ENCODE results near the gene PSTPIP2. TPM values are rescaled to one million over a fixed set of nuclear protein-coding genes. Genes with fewer than 3 reads are reported as not detected.
"Not testable (repeated sequence)": the region's sequence is repeated elsewhere in the genome, so short reads cannot be mapped to it uniquely, and the experiment has no call there.

Gene PSTPIP2
- total RNA-seq, 1 donor: 21.2 TPM

DNA sequence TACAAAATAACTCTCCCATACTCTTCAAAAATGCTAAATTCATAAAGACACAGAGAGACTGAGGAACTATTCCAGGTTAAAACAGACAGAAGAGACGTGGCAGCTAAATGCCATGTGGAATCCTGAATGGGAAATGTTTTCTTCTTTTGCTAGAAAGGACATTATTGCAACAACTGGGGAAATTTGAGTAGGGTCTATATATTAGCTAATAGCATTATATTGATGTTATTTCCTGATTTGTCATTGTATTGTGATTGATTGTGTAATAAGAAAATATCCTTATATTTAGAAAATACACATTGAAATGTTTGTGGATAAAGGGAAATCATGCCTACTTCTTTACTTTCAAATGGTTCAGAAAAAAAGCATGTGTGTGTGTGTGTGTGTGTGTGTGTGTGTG, 23.4 kb downstream of the PSTPIP2 start:
- TF ChIP-seq, protein P1, sequence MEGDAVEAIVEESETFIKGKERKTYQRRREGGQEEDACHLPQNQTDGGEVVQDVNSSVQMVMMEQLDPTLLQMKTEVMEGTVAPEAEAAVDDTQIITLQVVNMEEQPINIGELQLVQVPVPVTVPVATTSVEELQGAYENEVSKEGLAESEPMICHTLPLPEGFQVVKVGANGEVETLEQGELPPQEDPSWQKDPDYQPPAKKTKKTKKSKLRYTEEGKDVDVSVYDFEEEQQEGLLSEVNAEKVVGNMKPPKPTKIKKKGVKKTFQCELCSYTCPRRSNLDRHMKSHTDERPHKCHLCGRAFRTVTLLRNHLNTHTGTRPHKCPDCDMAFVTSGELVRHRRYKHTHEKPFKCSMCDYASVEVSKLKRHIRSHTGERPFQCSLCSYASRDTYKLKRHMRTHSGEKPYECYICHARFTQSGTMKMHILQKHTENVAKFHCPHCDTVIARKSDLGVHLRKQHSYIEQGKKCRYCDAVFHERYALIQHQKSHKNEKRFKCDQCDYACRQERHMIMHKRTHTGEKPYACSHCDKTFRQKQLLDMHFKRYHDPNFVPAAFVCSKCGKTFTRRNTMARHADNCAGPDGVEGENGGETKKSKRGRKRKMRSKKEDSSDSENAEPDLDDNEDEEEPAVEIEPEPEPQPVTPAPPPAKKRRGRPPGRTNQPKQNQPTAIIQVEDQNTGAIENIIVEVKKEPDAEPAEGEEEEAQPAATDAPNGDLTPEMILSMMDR (IDR thresholded peaks at IDR 0.05; ENCODE audit: insufficient read depth, low read depth, low read length): no peak
- no peak overlapping the region for H3K4me3 ChIP-seq (ENCODE audit: low read depth, low read length)
- no peak for DNase-seq (ENCODE audit: low read depth)

DNA sequence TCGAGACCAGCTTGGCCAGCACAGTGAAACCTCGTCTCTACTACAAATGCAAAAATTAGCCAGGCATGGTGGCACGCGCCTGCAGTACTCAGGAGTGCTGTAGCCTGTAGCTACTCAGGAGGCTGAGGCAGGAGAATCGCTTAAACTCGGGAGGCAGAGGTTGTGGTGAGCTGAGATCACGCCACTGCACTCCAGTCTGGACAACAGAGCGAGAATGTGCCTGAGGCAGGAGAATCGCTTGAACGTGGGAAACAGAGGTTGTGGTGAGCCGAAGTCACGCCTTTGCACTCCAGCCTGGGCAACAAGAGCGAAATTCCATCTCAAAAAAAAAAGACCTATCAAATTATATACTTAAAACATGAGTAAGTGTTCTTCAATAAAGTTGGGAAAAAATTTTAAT, 24.7 kb downstream of the PSTPIP2 start:
- DNase-seq (ENCODE audit: low read depth): not testable (repeated sequence)

DNA sequence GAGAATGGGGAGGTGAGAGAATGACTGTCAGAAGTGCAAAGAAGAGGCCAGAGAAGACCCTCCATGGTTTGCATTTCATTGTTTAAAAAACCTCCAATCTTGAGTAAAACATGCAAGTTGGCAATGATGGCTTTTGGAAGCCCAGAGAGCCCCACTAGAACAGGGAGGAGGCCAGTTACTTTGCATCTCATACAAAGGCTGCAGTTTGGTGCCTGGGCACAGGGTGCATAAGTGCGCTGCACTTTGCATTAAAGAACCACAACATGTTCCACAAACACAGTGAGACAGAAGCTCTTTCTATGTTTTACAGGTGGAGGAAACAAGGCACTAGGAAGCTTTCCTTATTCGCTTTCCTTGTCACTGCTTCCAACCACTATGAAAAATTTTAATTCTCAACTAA, 25.4 kb downstream of the PSTPIP2 start:
- no peak for DNase-seq (ENCODE audit: low read depth)
- H3K4me3 ChIP-seq (ENCODE audit: low read depth, low read length): no peak overlapping the region
- TF ChIP-seq, protein P1 (IDR thresholded peaks at IDR 0.05; ENCODE audit: insufficient read depth, low read depth, low read length): no peak

More for the DNA sequence above, 24.7 kb downstream of the PSTPIP2 start:
- H3K4me3 ChIP-seq (ENCODE audit: low read depth, low read length): not testable (repeated sequence)

DNA sequence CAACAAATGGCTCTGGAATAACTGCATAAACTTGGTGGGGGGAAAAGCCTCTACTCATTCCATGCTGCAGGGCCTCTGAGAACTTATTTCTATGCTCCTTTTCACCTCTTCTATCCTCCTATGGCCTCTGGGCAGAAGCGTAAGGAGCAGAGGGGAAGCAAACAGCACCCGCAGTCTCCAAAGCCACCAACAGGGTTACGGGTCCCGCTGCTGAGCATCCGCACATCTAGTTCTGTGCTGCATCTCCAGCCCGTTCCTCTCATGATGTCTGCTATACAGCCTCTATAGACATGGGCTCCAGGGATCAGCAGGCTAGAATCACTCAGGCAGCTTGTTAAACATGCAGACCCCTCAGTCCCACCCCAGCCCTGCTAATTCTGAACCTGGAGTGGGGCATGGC, 25.9 kb downstream of the PSTPIP2 start:
- TF ChIP-seq, protein P1 (IDR thresholded peaks at IDR 0.05; ENCODE audit: insufficient read depth, low read depth, low read length): no peak
- DNase-seq (ENCODE audit: low read depth): no peak
- H3K4me3 ChIP-seq (ENCODE audit: low read depth, low read length): no peak overlapping the region

DNA sequence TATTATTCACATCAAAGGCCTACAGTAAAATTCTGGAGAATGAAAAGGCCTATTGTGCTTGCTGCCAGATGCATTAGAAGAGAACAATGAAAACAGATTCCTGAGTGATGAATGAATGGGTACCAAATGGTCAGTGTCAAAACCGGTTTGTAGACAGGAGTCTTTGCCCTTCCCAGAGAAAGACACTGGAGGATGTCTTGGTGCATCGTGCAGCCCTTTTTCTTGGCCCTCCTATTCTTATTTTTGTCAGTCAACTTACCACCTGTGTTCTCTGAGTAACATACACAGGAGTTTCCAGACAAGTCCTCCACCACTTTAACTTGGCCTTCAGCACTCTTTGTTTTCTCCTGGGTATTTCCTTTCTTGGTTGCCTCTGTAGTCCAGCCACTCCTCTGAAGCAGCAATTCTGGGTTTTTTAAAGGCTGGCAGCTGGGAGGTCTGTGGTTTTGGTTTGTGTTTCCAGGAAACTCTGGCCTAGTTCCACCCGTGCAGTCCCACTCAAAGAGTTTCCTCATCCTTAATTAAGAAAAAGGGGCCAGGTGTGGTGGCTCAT, 29.4 kb downstream of the PSTPIP2 start:
- DNase-seq (ENCODE audit: low read depth): peak; percentile 52
- no peak overlapping the region for H3K4me3 ChIP-seq (ENCODE audit: low read depth, low read length)
- TF ChIP-seq, protein P1 (IDR thresholded peaks at IDR 0.05; ENCODE audit: insufficient read depth, low read depth, low read length): no peak

DNA sequence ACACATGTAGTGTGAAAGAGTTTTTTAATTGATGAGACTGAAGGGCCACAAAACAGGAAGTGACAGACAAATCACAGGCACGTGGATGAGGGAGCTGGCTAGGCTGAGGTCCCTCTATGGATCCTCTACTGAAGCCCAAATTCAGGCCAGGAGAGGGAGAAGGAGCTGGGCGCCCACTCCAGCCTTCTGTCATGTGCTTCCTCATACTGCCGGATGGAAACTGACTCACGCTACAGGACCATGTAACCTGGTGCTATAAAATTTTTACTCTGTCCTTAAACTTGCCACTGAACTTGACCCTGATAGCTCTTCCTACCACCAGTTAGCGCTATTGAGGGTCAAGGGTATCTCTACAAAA, 31.3 kb downstream of the PSTPIP2 start:
- TF ChIP-seq, protein P1 (IDR thresholded peaks at IDR 0.05; ENCODE audit: insufficient read depth, low read depth, low read length): no peak
- H3K4me3 ChIP-seq (ENCODE audit: low read depth, low read length): no peak overlapping the region
- no peak for DNase-seq (ENCODE audit: low read depth)

DNA sequence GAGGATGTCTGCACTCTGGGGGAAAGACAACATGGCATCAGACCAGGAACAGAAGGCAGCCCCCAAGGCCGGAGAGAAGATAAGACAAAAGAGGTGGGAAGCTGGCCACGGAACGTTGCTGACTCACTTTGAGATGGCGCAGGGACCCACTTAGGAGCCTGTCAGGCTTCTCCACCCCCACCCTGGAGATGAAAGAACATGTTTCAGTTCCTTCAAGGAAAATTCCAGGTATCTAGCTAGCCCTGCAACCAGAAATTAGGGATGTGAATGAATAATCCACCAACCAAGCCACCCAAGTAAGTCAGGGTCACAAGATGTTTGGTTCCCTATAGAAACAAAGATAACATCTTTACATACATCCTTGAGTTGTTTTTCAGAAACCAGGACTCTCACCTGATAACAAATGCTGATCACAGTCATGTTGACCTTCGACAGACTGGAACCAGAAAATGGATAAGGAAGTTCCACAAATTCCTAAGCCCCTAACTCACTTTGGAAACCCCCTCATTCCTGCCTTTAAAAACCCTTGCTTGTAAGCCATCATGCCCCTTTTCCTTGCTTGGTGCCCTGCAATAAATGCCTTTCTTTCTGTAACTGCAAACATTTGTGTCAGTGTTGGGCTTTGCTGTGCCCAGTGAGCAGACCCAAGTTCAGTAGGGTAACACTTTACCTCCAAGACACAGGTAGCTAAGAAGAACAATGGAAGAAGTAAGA, 31.9 kb downstream of the PSTPIP2 start:
- TF ChIP-seq, protein P1 (IDR thresholded peaks at IDR 0.05; ENCODE audit: insufficient read depth, low read depth, low read length): no peak
- DNase-seq (ENCODE audit: low read depth): no peak
- H3K4me3 ChIP-seq (ENCODE audit: low read depth, low read length): no peak overlapping the region

Data from fibroblast of villous mesenchyme (primary cell).